ENCODE data around the gene TDRD1.

DNA sequence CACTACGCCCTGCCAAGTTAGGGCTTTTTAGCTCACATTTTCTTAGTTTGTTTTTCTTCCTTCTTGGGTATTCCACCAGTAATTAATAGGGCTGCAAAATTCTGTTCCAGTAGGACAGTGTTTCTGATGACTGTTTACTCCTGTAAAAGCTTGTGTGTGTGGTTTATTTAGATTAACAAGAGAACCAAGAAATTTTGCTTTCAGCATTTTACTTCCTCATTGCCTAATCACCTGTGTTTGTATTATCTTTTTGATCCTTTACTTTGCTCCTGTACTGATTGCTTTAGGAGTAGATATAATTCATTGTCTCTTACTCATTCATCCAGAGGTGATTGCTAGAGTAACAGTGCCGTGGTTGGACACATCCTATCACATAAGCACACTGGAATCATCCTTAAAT is 27.7 kb downstream of the TDRD1 start:
- TF ChIP-seq, protein P1, sequence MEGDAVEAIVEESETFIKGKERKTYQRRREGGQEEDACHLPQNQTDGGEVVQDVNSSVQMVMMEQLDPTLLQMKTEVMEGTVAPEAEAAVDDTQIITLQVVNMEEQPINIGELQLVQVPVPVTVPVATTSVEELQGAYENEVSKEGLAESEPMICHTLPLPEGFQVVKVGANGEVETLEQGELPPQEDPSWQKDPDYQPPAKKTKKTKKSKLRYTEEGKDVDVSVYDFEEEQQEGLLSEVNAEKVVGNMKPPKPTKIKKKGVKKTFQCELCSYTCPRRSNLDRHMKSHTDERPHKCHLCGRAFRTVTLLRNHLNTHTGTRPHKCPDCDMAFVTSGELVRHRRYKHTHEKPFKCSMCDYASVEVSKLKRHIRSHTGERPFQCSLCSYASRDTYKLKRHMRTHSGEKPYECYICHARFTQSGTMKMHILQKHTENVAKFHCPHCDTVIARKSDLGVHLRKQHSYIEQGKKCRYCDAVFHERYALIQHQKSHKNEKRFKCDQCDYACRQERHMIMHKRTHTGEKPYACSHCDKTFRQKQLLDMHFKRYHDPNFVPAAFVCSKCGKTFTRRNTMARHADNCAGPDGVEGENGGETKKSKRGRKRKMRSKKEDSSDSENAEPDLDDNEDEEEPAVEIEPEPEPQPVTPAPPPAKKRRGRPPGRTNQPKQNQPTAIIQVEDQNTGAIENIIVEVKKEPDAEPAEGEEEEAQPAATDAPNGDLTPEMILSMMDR (IDR thresholded peaks at IDR 0.05): no peak
- TF ChIP-seq POLR2A (IDR thresholded peaks at IDR 0.05) (no peak), EP300 (IDR thresholded peaks at IDR 0.05) (no peak)
